HepG2 (cell line): ENCODE data around the gene KRT17. TPM values are rescaled to one million over a fixed set of nuclear protein-coding genes. Genes with fewer than 3 reads are reported as not detected.

ENCODE experiments used
- ATAC-seq: fragments of 200-7000 bp; cut with Tn5 transposase; 3 replicates; pipeline ENCODE4 v1.9.1; 2020; ENCODE audit warnings: mild to moderate bottlenecking, moderate library complexity
- BruUV-seq: library from RNA; stranded (reverse); fragments of 400-500 nt; replicated peaks from 2 replicates; lab custom pipeline; 2021; lab: Mats Ljungman, UMichigan
- CTCF ChIA-PET: fragments of 300-600 bp; formaldehyde crosslinking; extraction: SDS; loops from one replicate; lab custom pipeline; 2021; ENCODE audit warnings: low total read pairs, inconsistent platforms, low intra/inter-chr PET ratio; lab: Yijun Ruan, JAX
- POLR2A ChIA-PET: fragments of 350-600 bp; sonication (Branson Sonifier 250); formaldehyde crosslinking; loops from one replicate; lab custom pipeline; 2020; ENCODE audit warnings: antibody characterized with exemption, inconsistent platforms; lab: Yijun Ruan, JAX
- DNase-seq: peaks from one replicate; pipeline ENCODE4 v3.0.0-alpha.2; 2015; ENCODE audit warnings: low spot score
- FAIRE-seq: peaks from 3 replicates; lab custom pipeline; 2011; peaks lifted over from hg19 to GRCh38; lab: Jason Lieb, UNC
- H2AFZ ChIP-seq: one replicate; pipeline ENCODE4 v1.6.1; 2011; ENCODE audit warnings: low read length, inconsistent platforms
- H3K27ac ChIP-seq: fragments of 300-600 bp; 3 replicates; pipeline ENCODE4 v1.8.0; 2011; ENCODE audit warnings: mixed run types, mild to moderate bottlenecking, mixed read lengths, low read length, inconsistent platforms; ENCODE audit not compliant: insufficient read depth; ENCODE audit errors: extremely low read length
- H3K27me3 ChIP-seq, 2 experiments: fragments of 200-600 bp in 1 of 2; 2 replicates in 1 of 2; 3 replicates in 1 of 2; pipeline versions ENCODE4 v1.6.0 to v1.8.0; 2011; ENCODE audit warnings: low read length in 2 of 2, mild to moderate bottlenecking in 2 of 2, moderate library complexity in 2 of 2, inconsistent platforms in 1 of 2; ENCODE audit not compliant: insufficient read depth in 2 of 2, control insufficient read depth in 1 of 2
- H3K36me3 ChIP-seq, 2 experiments: fragments of 200-600 bp in 1 of 2; replicated peaks in 1 of 2; 2 replicates in 1 of 2; 3 replicates in 1 of 2; pipeline versions ENCODE4 v1.5.1 to v1.8.0; 2011; ENCODE audit warnings: low read length in 2 of 2, inconsistent platforms in 1 of 2; ENCODE audit not compliant: insufficient read depth in 2 of 2, control insufficient read depth in 1 of 2
- H3K4me1 ChIP-seq: 2 replicates; pipeline ENCODE4 v1.5.1; 2012; ENCODE audit warnings: low read length, inconsistent platforms; ENCODE audit not compliant: insufficient read depth
- H3K4me2 ChIP-seq: 2 replicates; pipeline ENCODE4 v1.6.0; 2011; ENCODE audit warnings: low read depth, low read length, inconsistent platforms
- H3K4me3 ChIP-seq, 3 experiments: fragments of 200-600 bp in 1 of 3; sonication (generic), shearing (Covaris generic) in 1 of 3; replicated peaks in 1 of 3; 2 replicates each; pipeline ENCODE4 v1.5.1; 2011 to 2016; ENCODE audit warnings: low read length in 3 of 3, inconsistent platforms in 2 of 3, low read depth in 2 of 3, mild to moderate bottlenecking in 2 of 3, control low read depth in 1 of 3, mixed read lengths in 1 of 3; ENCODE audit not compliant: insufficient read depth in 1 of 3
- H3K79me2 ChIP-seq: one replicate; pipeline ENCODE4 v1.6.1; 2011; ENCODE audit warnings: low read length, inconsistent platforms; ENCODE audit not compliant: insufficient read depth
- H3K9ac ChIP-seq: 2 replicates; pipeline ENCODE4 v1.6.0; 2011; ENCODE audit warnings: mild to moderate bottlenecking, low read depth, low read length, inconsistent platforms; ENCODE audit not compliant: insufficient read depth
- H3K9me3 ChIP-seq: 2 replicates; pipeline ENCODE4 v1.5.1; 2012; ENCODE audit warnings: mild to moderate bottlenecking, low read length
- H4K20me1 ChIP-seq: 2 replicates; pipeline ENCODE4 v1.6.0; 2011; ENCODE audit warnings: inconsistent platforms, mild to moderate bottlenecking, low read length, moderate library complexity; ENCODE audit not compliant: insufficient read depth
- ADNP ChIP-seq: sonication (generic); formaldehyde crosslinking; IDR thresholded peaks from 2 replicates; pipeline ENCODE4 v1.4.0; 2020; ENCODE audit warnings: missing genetic modification reagents
- BCLAF1 ChIP-seq: fragments of 450-650 bp; IDR thresholded peaks from 2 replicates; pipeline ENCODE4 v1.6.1; 2017; ENCODE audit warnings: mild to moderate bottlenecking
- CHD4 ChIP-seq: fragments of 200-600 bp; sonication (generic); IDR thresholded peaks from 2 replicates; pipeline ENCODE4 v1.7.0; 2017; ENCODE audit warnings: mild to moderate bottlenecking, low read length, borderline replicate concordance
- FLYWCH1 ChIP-seq: sonication (generic); formaldehyde crosslinking; IDR thresholded peaks from 2 replicates; pipeline ENCODE4 v1.8.1; 2023; ENCODE audit warnings: mild to moderate bottlenecking, missing genetic modification reagents
- MAZ ChIP-seq, 2 experiments: sonication (generic) in 1 of 2; formaldehyde crosslinking in 1 of 2; IDR thresholded peaks; 2 replicates each; pipeline versions ENCODE4 v1.5.0 to v1.6.1; 2012 to 2020; ENCODE audit warnings: low read depth in 2 of 2, mild to moderate bottlenecking in 2 of 2, borderline replicate concordance in 1 of 2, improper control_type of control experiment in 1 of 2, low read length in 1 of 2, missing genetic modification reagents in 1 of 2, moderate library complexity in 1 of 2
- RELA ChIP-seq: sonication (generic); formaldehyde crosslinking; IDR thresholded peaks from 2 replicates; pipeline ENCODE4 v1.4.0; 2020; ENCODE audit warnings: missing genetic modification reagents
- SRSF1 ChIP-seq: fragments of 200-400 bp; formaldehyde crosslinking; optimal IDR thresholded peaks from 2 replicates; pipeline ENCODE3; 2017; ENCODE audit warnings: mild to moderate bottlenecking, low read depth, low read length, moderate library complexity
- STAG1 ChIP-seq: sonication (generic); formaldehyde crosslinking; IDR thresholded peaks from 2 replicates; pipeline ENCODE4 v1.4.0; 2020; ENCODE audit warnings: missing genetic modification reagents
- ZBTB37 ChIP-seq: sonication (generic); formaldehyde crosslinking; IDR thresholded peaks from 2 replicates; pipeline ENCODE4 v1.4.0; 2020; ENCODE audit warnings: mild to moderate bottlenecking, missing genetic modification reagents
- ZNF292 ChIP-seq: sonication (generic); formaldehyde crosslinking; IDR thresholded peaks from 2 replicates; pipeline ENCODE4 v1.8.1; 2022; ENCODE audit warnings: mild to moderate bottlenecking, low read depth, missing genetic modification reagents, borderline replicate concordance
- ZNF331 ChIP-seq: sonication (generic); formaldehyde crosslinking; IDR thresholded peaks from 2 replicates; pipeline ENCODE4 v1.4.0; 2020; ENCODE audit warnings: missing genetic modification reagents
- ZNF576 ChIP-seq: sonication (generic); formaldehyde crosslinking; IDR thresholded peaks from 2 replicates; pipeline ENCODE4 v1.4.0; 2020; ENCODE audit warnings: mild to moderate bottlenecking, missing genetic modification reagents
- ZNF773 ChIP-seq: sonication (generic); formaldehyde crosslinking; IDR thresholded peaks from 2 replicates; pipeline ENCODE4 v1.4.0; 2020; ENCODE audit warnings: missing genetic modification reagents, borderline replicate concordance
- ZNF777 ChIP-seq: sonication (generic); formaldehyde crosslinking; IDR thresholded peaks from 2 replicates; pipeline ENCODE4 v1.4.0; 2020; ENCODE audit warnings: missing genetic modification reagents
- ZSCAN9 ChIP-seq: IDR thresholded peaks from 2 replicates; pipeline ENCODE4 v1.6.1; 2016; ENCODE audit warnings: borderline replicate concordance
- WGBS: methylation state at CpG from one replicate; pipeline ENCODE4 v1.1.6; 2017; ENCODE audit warnings: low lambda C conversion rate; 5-methylcytosine and 5-hydroxymethylcytosine counted together
- in situ Hi-C: cut with HindIII; loops from 2 replicates; pipeline ENCODE4 v1.10.0; 2017; ENCODE audit warnings: low pct_unique_long_range_greater_than_20kb; ENCODE audit not compliant: extremely low pct_ligation_motif_present
- intact Hi-C: fragments of 100-400 bp; cut with micrococcal nuclease; formaldehyde crosslinking; loops from one replicate; pipeline ENCODE4 v1.10.0; 2022; ENCODE audit not compliant: unreplicated experiment
- polyA plus RNA-seq, 8 experiments: library from polyadenylated mRNA; depleted of rRNA in 3 of 8; stranded (reverse) in 7 of 8; unstranded in 1 of 8; fragments of >200 nt; fragmentation: Illumina TruSeq in 4 of 8; extraction: Trizol in 4 of 8; gene quantifications; 2 replicates each; pipeline versions ENCODE4 v1.2.1 to v1.2.3, GENCODE V29; 2011 to 2016; ENCODE audit warnings: low read depth in 4 of 8, missing spikeins in 1 of 8, mixed read lengths in 1 of 8; ENCODE audit not compliant: insufficient read depth in 1 of 8
- total RNA-seq, 5 experiments: library from RNA; depleted of rRNA; stranded (reverse); fragments of >200 nt; fragmentation: Illumina TruSeq; extraction: Trizol; gene quantifications; 2 replicates each; pipeline ENCODE4 v1.2.3, GENCODE V29; 2016; ENCODE audit warnings: low read depth in 1 of 5
- TF ChIP-seq, protein P1 (sequence below): sonication (generic); formaldehyde crosslinking; IDR thresholded peaks from 2 replicates; pipeline ENCODE4 v1.8.1; 2023; ENCODE audit warnings: mild to moderate bottlenecking, missing genetic modification reagents, borderline replicate concordance
- TF ChIP-seq, protein P2 (sequence below): sonication (generic); formaldehyde crosslinking; IDR thresholded peaks from 2 replicates; pipeline ENCODE4 v1.5.1; 2020; ENCODE audit warnings: mild to moderate bottlenecking, moderate library complexity, missing genetic modification reagents
- TF ChIP-seq, protein P3 (sequence below): IDR thresholded peaks from 2 replicates; pipeline ENCODE4 v1.6.1; 2016; ENCODE audit warnings: missing compliant biosample characterization, missing genetic modification reagents, borderline replicate concordance

KRT17 gene
- total and polyA plus RNA-seq, 2 of the 13 experiments (the other 11 are each of a cell fraction or from before 2014, with no cell fraction given), result 0.38 to 0.82 TPM

DNA sequence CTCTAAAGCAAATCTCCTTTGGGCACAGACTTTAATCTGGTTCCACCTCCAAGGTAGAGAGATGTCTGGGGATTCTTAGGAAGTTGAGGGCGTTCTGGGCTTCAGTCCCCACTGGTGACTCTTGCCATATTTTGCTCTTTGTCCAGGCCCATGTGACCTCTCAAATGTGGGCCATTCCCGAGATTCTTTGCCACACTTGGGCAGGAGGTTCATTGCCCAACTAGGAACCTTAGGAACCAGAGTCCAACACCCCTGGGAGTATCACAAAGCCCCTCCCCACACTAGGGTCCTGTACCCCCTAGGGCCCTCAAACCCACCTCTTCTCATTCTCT is 44.2 kb downstream of the KRT17 start:
- Histone ChIP-seq H3K79me2 (no peaks in the 10 kb centered on the region), H2AFZ (no peak overlapping the region), H3K36me3 (no peaks in the 10 kb centered on the region), H3K27me3 (peaks cover 3% of the 10 kb centered on the region in 2 experiments; a peak in 2 of 5 replicates), H3K4me2 (no peak overlapping the region), H3K9me3 (no peaks in the 10 kb centered on the region), H3K27ac (no peak overlapping the region), H4K20me1 (no peaks in the 10 kb centered on the region), H3K9ac (no peak overlapping the region), H3K4me1 (no peaks in the 10 kb centered on the region), H3K4me3 (no peak overlapping the region)
- no peak for ATAC-seq
- 15% methylated on average over 2 of the region's 2 CpGs for WGBS
- BruUV-seq, result no TSS peak
- intact Hi-C loops (no loop called here), in situ Hi-C loops (no loop called here)
- CTCF ChIA-PET, result interaction anchor here (1.3 to 2.1 kb wide), 4 partner anchors 67 to 86 kb away, joined by 4 to 10 read pairs (median 6); no protein-coding TSS in a partner anchor
- POLR2A ChIA-PET, result interaction anchor here (0.7 kb wide), 1 partner anchor 12 kb away, joined by 3 read pairs; no protein-coding TSS in a partner anchor
- FAIRE-seq, result no peak
- no peak for DNase-seq
- TF ChIP-seq BCLAF1 (no peak), ZNF576 (no peak), ZBTB37 (CRISPR knock-in tag) (no peak), ZNF777 (CRISPR knock-in tag) (no peak), RELA (CRISPR knock-in tag) (no peak), ZNF292 (CRISPR knock-in tag) (no peak), ADNP (CRISPR knock-in tag) (no peak), ZSCAN9 (CRISPR knock-in tag) (no peak), SRSF1 (no peak), STAG1 (CRISPR knock-in tag) (no peak), MAZ (IDR thresholded peaks at IDR 0.05; ENCODE audit: borderline replicate concordance, low read depth, low read length) (no peak), MAZ (CRISPR knock-in tag; IDR thresholded peaks at IDR 0.05; ENCODE audit: low read depth) (no peak), ZNF773 (CRISPR knock-in tag) (no peak), ZNF331 (CRISPR knock-in tag) (no peak), FLYWCH1 (CRISPR knock-in tag) (no peak), CHD4 (no peak)
- TF ChIP-seq, protein P1, sequence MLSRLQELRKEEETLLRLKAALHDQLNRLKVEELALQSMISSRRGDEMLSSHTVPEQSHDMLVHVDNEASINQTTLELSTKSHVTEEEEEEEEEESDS (CRISPR knock-in tag), result no peak
- TF ChIP-seq, protein P2, sequence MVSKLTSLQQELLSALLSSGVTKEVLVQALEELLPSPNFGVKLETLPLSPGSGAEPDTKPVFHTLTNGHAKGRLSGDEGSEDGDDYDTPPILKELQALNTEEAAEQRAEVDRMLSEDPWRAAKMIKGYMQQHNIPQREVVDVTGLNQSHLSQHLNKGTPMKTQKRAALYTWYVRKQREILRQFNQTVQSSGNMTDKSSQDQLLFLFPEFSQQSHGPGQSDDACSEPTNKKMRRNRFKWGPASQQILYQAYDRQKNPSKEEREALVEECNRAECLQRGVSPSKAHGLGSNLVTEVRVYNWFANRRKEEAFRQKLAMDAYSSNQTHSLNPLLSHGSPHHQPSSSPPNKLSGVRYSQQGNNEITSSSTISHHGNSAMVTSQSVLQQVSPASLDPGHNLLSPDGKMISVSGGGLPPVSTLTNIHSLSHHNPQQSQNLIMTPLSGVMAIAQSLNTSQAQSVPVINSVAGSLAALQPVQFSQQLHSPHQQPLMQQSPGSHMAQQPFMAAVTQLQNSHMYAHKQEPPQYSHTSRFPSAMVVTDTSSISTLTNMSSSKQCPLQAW, result no peak
- TF ChIP-seq, protein P3, sequence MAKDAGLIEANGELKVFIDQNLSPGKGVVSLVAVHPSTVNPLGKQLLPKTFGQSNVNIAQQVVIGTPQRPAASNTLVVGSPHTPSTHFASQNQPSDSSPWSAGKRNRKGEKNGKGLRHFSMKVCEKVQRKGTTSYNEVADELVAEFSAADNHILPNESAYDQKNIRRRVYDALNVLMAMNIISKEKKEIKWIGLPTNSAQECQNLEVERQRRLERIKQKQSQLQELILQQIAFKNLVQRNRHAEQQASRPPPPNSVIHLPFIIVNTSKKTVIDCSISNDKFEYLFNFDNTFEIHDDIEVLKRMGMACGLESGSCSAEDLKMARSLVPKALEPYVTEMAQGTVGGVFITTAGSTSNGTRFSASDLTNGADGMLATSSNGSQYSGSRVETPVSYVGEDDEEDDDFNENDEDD (CRISPR knock-in tag), result no peak
